GM12873 (cell line): ENCODE data around the gene LTB4R.

Experiments
- TF ChIP-seq, protein P1 (sequence below): IDR thresholded peaks from 2 replicates; pipeline ENCODE4 v1.5.1; 2012; ENCODE audit warnings: low read depth, mild to moderate bottlenecking, moderate library complexity, low read length, control low read depth; ENCODE audit not compliant: insufficient read depth; ENCODE audit errors: missing control alignments

LTB4R gene

DNA sequence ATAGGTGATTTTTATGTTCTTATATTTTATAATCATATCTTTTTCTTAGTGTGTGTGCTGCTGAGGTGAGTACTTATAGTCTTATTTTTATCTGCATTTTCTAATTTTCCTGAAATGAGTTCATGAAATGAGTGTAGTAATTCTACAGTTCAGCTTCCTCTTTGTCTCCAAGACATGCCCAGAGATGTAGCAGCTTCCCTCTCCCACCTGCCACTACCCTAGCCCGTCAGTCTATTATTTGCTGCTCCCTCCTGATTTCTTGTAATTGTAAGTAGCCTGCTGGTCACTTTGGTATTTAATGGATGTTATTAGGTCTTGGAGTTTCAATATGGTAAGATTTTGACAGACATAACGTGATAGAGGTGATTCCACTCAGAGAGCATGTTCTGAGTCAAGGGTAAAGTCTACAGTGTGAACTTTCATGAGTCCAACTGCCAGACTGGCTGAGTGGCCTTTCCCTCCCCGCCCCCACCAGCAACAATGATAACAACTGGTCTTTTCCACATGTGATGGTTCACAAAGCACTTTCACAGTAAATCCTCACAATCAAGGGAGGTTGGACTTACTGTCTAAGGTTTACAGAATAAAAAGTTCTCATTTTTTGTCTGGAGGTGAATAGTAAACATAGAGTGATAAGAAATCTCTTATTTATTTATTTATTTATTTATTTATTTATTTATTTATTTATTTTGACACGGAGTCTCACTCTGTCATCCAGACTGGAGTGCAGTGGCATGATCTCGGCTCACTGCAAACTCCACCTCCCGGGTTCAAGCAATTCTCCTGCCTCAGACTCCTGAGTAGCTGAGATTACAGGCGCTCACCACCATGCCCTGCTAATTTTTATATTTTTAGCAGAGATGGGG lies 32.7 kb downstream of the LTB4R start:
- TF ChIP-seq, protein P1, sequence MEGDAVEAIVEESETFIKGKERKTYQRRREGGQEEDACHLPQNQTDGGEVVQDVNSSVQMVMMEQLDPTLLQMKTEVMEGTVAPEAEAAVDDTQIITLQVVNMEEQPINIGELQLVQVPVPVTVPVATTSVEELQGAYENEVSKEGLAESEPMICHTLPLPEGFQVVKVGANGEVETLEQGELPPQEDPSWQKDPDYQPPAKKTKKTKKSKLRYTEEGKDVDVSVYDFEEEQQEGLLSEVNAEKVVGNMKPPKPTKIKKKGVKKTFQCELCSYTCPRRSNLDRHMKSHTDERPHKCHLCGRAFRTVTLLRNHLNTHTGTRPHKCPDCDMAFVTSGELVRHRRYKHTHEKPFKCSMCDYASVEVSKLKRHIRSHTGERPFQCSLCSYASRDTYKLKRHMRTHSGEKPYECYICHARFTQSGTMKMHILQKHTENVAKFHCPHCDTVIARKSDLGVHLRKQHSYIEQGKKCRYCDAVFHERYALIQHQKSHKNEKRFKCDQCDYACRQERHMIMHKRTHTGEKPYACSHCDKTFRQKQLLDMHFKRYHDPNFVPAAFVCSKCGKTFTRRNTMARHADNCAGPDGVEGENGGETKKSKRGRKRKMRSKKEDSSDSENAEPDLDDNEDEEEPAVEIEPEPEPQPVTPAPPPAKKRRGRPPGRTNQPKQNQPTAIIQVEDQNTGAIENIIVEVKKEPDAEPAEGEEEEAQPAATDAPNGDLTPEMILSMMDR, result no peak

DNA sequence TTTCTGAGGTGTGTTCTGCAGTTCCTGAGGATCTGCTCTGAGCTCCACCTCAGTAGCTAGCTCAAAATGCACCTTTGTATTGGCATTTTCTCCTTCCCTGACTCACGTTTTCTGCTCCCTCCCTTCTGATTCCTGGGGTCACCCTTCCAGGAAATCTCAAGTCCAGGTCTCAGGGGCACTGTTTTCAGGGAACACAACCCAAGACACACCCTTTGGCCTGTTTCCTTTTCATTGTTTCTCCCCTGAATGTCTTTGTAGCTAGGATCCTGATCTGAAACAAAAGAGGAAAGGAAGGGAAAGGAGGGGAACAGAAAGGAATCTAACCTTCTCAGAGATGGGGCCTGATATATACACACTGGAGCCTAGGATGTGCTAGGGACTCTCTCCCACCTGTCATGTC lies 35.8 kb downstream of the LTB4R start:
- TF ChIP-seq, protein P1, result no peak

DNA sequence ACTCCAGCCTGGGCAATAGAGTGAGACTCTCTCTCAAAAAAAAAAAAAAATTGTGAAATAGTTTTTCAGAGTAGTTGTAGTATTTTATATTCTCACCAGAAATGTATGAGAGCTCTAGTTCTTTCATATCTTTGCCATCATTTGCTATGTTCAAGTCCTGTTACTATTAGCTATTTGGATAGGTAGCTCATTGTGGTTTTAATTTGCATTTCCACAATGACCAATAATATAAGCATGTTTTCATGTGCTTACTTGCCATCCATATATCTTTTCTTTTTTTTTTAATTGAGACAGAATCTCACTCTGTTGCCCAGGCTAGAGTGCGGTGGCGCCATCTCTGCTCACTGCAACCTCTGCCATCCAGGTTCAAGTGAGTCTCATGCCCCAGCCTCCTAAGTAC lies 36.9 kb downstream of the LTB4R start:
- TF ChIP-seq, protein P1, result no peak

DNA sequence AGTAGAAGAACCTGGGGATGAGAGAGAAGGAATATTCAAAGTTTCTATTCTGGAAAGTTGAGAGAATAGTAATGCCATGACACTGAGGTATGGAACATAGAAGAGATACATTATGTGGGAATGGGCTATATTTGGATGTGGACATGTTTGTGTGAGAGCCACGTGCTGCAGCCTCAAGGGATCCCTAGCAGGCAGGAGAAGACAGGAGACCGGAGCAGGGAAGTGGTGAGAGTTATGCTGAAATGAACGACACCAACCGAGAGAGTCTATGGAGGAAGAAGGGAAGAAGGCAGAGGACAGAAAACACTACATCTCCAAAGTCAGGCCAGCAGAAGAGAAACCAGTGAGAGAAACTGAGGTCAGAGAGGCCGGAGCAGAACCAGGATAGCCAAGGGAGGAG lies 38.4 kb downstream of the LTB4R start:
- TF ChIP-seq, protein P1, result no peak

DNA sequence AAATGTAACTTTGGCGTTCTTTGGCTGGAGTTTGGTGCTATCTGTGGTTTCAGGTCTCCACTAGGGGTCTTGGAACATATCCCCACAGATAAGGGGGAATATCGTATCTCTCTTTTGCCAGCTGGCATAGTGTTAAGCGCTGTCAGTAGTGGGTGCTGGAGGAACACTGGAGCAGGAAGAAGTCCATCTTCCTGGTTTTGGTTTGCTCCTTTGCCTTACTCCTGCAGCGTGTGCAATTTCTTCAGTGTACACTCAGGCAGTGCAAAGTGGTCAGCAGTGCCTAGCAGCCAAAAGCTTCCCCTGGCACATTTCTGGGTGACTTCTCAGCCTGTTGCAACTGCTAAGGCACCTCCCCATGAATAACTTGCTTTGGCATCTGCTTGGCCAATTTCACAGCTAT lies 40.2 kb downstream of the LTB4R start:
- TF ChIP-seq, protein P1, result peak; percentile 12

DNA sequence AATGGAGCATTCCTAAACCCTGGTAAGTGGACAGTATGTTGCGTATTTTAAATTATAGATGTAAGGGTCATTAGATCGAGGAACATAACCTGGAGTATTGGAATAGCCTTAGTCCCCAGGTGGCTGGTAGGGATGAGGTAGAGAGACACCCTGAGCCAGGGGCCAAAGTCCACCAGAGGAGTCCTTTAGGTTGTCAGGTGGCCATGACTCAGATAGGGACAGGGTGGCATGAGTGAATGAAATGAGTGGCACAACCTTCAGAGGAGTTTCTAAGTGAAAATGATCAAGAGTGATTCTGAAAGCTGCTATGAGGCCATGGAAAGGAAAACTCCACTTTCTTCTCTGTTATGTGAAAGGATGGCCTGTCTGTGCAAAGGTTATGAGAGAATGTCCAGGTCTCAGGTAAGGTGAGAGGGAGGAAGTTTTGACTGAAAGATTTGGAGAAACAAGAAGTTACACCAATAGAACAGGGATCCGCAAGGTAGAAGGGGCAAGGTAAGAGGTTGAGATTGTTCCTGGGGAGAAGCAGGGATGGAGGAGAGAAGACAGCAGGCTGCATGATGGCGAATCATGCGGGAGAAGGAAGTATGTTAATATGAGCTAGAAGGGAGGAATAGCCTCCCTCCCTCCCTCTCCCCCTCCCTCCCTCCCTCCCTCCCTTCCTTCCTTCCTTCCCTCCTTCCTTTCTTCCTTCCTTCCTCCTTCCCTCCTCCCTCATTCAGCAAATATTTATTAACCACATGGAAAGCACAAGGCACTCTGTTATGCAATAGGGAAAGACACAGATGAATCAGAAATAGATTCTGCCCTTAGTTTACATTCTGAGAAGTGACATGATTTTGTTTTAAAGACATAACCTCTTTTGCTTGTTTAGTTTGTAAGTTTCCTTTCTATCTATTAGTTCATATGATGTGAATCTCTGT lies 42.5 kb downstream of the LTB4R start:
- TF ChIP-seq, protein P1, result no peak

DNA sequence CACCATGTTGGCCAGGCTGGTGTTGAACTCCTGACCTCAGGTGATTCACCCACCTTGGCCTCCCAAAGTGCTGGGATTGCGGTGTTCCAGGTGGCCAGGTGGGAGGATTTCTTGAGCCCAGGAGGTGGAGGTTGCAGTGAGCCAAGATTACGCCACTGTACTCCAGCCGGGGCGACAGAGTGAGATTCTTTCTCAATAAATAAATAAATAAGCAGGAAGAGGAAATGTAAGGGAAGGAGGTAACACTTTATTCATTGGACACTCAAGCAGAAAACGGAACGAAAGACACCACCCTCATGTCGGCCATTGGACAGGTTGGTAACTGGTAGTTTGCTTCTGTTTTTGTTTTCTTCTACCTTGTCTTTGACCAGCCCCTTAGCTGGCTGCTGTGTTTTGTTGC lies 43.7 kb downstream of the LTB4R start:
- TF ChIP-seq, protein P1, result no peak
